ENCODE measurements around the gene FARSA.
"Not testable (repeated sequence)": the region's sequence is repeated elsewhere in the genome, so short reads cannot be mapped to it uniquely, and the experiment has no call there.

FARSA gene

DNA sequence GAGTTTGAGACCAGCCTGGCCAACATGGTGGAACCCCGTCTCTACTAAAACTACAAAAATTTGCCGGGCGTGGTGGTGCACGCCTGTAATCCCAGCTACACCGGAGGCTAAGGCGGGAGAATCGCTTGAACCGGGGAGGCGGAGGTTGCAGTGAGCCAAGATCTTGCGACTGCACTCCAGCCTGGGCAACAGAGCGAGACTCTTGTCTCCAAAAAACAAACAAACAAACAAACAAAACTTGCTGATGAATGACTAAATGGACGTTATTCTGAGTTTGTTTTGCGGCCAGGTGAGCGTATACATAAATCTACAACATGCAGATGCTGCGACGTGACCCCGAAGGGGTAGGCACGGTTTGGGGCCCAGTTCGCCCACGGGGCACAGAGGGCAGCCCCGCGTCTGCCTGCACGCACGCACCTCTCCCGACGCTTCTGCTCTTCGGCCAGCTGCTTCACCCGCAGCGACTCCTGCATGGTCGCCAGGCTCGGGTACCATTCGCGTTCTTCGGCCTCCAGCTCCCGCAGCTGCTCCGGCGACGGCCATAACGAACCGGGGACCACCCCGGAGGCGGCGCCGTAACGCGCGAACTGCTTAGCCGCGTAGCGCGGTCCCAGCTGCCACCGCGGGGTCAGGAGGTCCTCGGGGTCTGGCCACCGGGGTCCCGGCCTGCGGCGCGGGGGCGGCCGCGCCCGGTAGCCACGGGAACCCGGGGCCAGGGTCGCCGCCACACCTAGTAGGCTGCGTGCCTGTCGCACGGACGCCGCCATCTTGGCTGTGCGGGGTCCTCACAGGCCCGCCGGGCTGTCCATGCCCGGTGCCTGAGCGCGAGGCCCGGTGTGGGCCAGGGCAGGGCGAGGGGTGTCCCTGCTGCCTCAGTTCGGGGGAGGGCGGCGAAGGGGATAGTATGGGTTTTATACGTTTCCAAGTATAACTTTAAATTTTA lies 23.2 kb upstream of the FARSA start, which contains the start of gene GADD45GIP1:
TSS of gene GADD45GIP1 (minus strand) at position 778 of the 943 bp plus-strand sequence. CDS start at position 767, 11 bp downstream.
- Histone ChIP-seq H3K4me1 (ENCODE audit: low read length) (peaks cover 34% of the 10 kb centered on the region), H4K20me1 (ENCODE audit: insufficient read depth, low read length) (peaks cover 17% of the 10 kb centered on the region), H3K9me3 (ENCODE audit: insufficient read depth, low read length) (no peaks in the 10 kb centered on the region), H3K9ac (ENCODE audit: low read length) (peak within 1 kb of the TSS; percentile 83), H3K27ac (ENCODE audit: low read length) (peak within 1 kb of the TSS; percentile 67), H3K27me3 (ENCODE audit: low read depth, low read length) (no peaks in the 10 kb centered on the region), H3K4me3 (ENCODE audit: low read length) (peak within 1 kb of the TSS; percentile 82), H2AFZ (ENCODE audit: low read depth, low read length) (peak within 1 kb of the TSS; percentile 70; the same call in 1 of the 2 replicates), H3K4me2 (ENCODE audit: low read length) (peak within 1 kb of the TSS; percentile 100), H3K36me3 (replicated peaks; ENCODE audit: low read depth, low read length) (peaks cover 25% of the 10 kb centered on the region), H3K79me2 (ENCODE audit: low read length) (peaks cover 62% of the 10 kb centered on the region)
- no peak for TF ChIP-seq EZH2phosphoT487 (IDR thresholded peaks at IDR 0.05; ENCODE audit: low read depth)
- TF ChIP-seq, protein P1, sequence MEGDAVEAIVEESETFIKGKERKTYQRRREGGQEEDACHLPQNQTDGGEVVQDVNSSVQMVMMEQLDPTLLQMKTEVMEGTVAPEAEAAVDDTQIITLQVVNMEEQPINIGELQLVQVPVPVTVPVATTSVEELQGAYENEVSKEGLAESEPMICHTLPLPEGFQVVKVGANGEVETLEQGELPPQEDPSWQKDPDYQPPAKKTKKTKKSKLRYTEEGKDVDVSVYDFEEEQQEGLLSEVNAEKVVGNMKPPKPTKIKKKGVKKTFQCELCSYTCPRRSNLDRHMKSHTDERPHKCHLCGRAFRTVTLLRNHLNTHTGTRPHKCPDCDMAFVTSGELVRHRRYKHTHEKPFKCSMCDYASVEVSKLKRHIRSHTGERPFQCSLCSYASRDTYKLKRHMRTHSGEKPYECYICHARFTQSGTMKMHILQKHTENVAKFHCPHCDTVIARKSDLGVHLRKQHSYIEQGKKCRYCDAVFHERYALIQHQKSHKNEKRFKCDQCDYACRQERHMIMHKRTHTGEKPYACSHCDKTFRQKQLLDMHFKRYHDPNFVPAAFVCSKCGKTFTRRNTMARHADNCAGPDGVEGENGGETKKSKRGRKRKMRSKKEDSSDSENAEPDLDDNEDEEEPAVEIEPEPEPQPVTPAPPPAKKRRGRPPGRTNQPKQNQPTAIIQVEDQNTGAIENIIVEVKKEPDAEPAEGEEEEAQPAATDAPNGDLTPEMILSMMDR (IDR thresholded peaks at IDR 0.05; ENCODE audit: low read depth, low read length), result no peak

DNA sequence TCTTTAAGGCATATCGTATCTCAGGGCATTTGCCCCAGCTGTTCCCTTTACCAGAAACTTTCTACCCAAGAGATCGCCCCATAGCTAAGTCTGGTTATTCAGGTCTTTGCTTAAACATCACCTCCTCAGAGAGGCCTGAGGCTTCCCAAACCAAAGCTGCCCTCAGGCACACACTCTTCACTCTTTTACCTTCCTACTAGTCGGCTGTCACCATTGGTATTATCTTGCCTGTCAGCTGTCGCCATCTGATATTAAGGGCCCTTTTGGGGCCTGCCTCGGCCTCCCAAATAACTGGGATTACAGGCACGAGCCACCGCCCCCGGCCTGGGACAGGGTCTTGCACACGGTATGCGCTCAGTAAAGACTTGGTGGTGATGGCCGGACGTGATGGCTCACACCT lies 22.5 kb upstream of the FARSA start:
- Histone ChIP-seq H3K4me2 (ENCODE audit: low read length) (peak overlapping the region; percentile 100), H3K36me3 (replicated peaks; ENCODE audit: low read depth, low read length) (peaks cover 29% of the 10 kb centered on the region), H3K4me3 (ENCODE audit: low read length) (peak overlapping the region; percentile 82), H3K79me2 (ENCODE audit: low read length) (peaks cover 66% of the 10 kb centered on the region), H3K27me3 (ENCODE audit: low read depth, low read length) (no peaks in the 10 kb centered on the region), H3K9ac (ENCODE audit: low read length) (peak overlapping the region; percentile 83), H2AFZ (ENCODE audit: low read depth, low read length) (no peak overlapping the region), H3K4me1 (ENCODE audit: low read length) (peaks cover 34% of the 10 kb centered on the region), H4K20me1 (ENCODE audit: insufficient read depth, low read length) (peaks cover 17% of the 10 kb centered on the region), H3K27ac (ENCODE audit: low read length) (peak overlapping the region; percentile 67), H3K9me3 (ENCODE audit: insufficient read depth, low read length) (no peaks in the 10 kb centered on the region)
- TF ChIP-seq, protein P1 (IDR thresholded peaks at IDR 0.05; ENCODE audit: low read depth, low read length), result no peak
- no peak for TF ChIP-seq EZH2phosphoT487 (IDR thresholded peaks at IDR 0.05; ENCODE audit: low read depth)

DNA sequence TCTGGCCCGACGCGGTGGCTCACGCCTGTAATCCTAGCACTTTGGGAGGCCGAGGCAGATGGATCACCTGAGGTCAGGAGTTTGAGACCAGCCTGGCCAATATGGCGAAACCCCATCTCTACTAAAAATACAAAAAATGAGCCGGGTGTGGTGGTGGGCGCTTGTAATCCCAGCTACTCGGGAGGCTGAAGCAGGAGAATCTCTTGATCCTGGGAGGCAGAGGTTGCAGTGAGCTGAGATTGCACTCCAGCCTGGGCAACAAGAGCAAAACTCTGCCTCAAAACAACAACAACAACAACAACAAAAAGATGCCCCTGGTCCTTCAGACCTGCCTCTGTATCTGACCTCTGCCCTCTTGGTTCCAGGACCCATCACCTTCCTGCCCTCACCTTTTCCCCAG lies 22.1 kb upstream of the FARSA start:
- Histone ChIP-seq H3K4me3 (ENCODE audit: low read length) (peak overlapping the region; percentile 82), H3K36me3 (replicated peaks; ENCODE audit: low read depth, low read length) (peaks cover 31% of the 10 kb centered on the region), H3K4me2 (ENCODE audit: low read length) (peak overlapping the region; percentile 100), H3K79me2 (ENCODE audit: low read length) (peaks cover 70% of the 10 kb centered on the region), H3K9ac (ENCODE audit: low read length) (peak overlapping the region; percentile 83), H3K27ac (ENCODE audit: low read length) (peak overlapping the region; percentile 67), H3K4me1 (ENCODE audit: low read length) (peaks cover 34% of the 10 kb centered on the region), H4K20me1 (ENCODE audit: insufficient read depth, low read length) (peaks cover 17% of the 10 kb centered on the region)
- not testable (repeated sequence) for H2AFZ ChIP-seq (ENCODE audit: low read depth, low read length); H3K27me3 ChIP-seq (ENCODE audit: low read depth, low read length); H3K9me3 ChIP-seq (ENCODE audit: insufficient read depth, low read length)

DNA sequence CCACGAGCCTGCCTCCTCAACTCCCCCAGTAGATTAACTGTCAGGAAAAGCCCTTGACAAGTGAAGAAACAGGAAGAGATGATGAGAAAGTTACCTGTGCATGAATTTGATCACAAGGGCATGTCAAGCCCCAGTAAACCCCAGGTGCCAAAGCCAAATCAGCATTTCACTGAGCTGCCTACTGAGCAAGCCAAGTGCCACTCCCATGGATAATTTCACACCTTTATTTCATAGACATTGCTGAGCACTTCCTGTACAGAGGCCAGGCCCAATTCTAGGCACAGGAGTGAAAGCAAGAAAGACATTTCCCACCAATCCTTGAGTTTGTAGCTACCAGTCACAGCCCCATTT lies 21.1 kb upstream of the FARSA start:
- peaks cover 33% of the 10 kb centered on the region for H3K4me1 ChIP-seq (ENCODE audit: low read length)
- no peak overlapping the region for H2AFZ ChIP-seq (ENCODE audit: low read depth, low read length)
- peak overlapping the region; percentile 31 for H3K9ac ChIP-seq (ENCODE audit: low read length)
- no peaks in the 10 kb centered on the region for H3K9me3 ChIP-seq (ENCODE audit: insufficient read depth, low read length)
- H3K4me3 ChIP-seq (ENCODE audit: low read length), result peak overlapping the region; percentile 37
- H3K27me3 ChIP-seq (ENCODE audit: low read depth, low read length), result no peaks in the 10 kb centered on the region
- peak overlapping the region; percentile 78 for H3K27ac ChIP-seq (ENCODE audit: low read length)
- peaks cover 73% of the 10 kb centered on the region for H3K79me2 ChIP-seq (ENCODE audit: low read length)
- H3K4me2 ChIP-seq (ENCODE audit: low read length), result peak overlapping the region; percentile 62
- peaks cover 17% of the 10 kb centered on the region for H4K20me1 ChIP-seq (ENCODE audit: insufficient read depth, low read length)
- TF ChIP-seq, protein P1 (IDR thresholded peaks at IDR 0.05; ENCODE audit: low read depth, low read length), result no peak
- TF ChIP-seq EZH2phosphoT487 (IDR thresholded peaks at IDR 0.05; ENCODE audit: low read depth), result no peak
- H3K36me3 ChIP-seq (replicated peaks; ENCODE audit: low read depth, low read length), result peaks cover 37% of the 10 kb centered on the region
